IPS-15b (cell line): ENCODE results near the gene BRPF3.

ENCODE experiments used
- H3K27me3 ChIP-seq: one replicate; pipeline ENCODE4 v1.6.1; 2013; ENCODE audit warnings: low read length; ENCODE audit not compliant: control insufficient read depth, insufficient read depth
- H3K36me3 ChIP-seq: one replicate; pipeline ENCODE4 v1.6.1; 2013; ENCODE audit warnings: low read length; ENCODE audit not compliant: control insufficient read depth, insufficient read depth
- H3K4me1 ChIP-seq: one replicate; pipeline ENCODE4 v1.6.1; 2013; ENCODE audit warnings: mild to moderate bottlenecking, low read length; ENCODE audit not compliant: control insufficient read depth, insufficient read depth
- H3K4me3 ChIP-seq: one replicate; pipeline ENCODE4 v1.5.1; 2013; ENCODE audit warnings: low read depth, low read length
- H3K9ac ChIP-seq: one replicate; pipeline ENCODE4 v1.6.1; 2013; ENCODE audit warnings: low read depth, mild to moderate bottlenecking, low read length
- H3K9me3 ChIP-seq: one replicate; pipeline ENCODE4 v1.6.1; 2013; ENCODE audit warnings: mild to moderate bottlenecking, low read length; ENCODE audit not compliant: control insufficient read depth, insufficient read depth

The BRPF3 gene

DNA sequence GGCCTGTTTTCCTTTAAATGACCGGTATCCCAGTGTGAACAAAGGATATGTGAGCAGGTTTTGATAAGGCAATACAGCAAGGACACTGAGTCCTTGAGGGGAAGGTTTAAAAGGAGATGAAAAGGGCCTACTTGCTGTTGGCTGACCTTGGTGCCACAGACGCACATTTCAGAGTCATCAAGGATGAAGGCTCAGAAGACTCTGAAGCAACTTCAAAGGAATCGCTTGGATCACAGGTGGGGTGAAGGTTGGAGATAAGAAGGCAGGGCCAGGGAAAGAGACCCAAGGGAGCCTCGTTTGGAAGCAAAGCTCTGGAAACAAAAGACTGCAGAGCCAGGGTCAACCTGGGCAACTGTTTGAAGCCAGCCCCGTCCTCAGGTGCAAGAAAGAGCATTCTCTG is 43.2 kb downstream of the BRPF3 start:
- peaks cover 14% of the 10 kb centered on the region for H3K4me1 ChIP-seq
- no peaks in the 10 kb centered on the region for H3K9me3 ChIP-seq
- no peak overlapping the region for H3K9ac ChIP-seq
- no peak overlapping the region for H3K4me3 ChIP-seq
- no peaks in the 10 kb centered on the region for H3K27me3 ChIP-seq
- H3K36me3 ChIP-seq: no peaks in the 10 kb centered on the region

GRCh38 chr6:36241728-36242127 is 45.2 kb downstream of the BRPF3 start:
- H3K9ac ChIP-seq: no peak overlapping the region
- no peaks in the 10 kb centered on the region for H3K36me3 ChIP-seq
- no peak overlapping the region for H3K4me3 ChIP-seq
- no peaks in the 10 kb centered on the region for H3K9me3 ChIP-seq
- peaks cover 21% of the 10 kb centered on the region for H3K4me1 ChIP-seq
- H3K27me3 ChIP-seq: no peaks in the 10 kb centered on the region

DNA sequence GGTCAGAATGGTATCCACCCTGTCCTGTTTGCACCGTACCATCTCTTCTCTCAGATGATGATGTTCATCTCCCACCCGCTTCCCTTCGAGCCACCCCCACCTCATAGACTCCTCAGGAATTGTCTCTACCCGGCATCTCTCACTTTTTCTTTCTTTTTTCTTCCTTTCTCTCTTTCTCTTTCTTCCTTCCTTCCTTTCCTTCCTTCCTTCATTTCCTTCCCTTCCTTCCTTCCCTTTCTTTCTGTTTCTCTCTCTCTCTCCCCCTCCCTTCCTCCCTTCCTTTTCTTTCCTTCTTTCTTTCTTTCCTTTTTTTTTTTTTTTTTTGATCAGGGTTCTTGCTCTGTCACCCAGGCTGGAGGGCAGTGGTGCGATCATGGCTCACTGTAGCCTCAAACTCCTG is 45.6 kb downstream of the BRPF3 start:
- Histone ChIP-seq H3K4me3 (no peak overlapping the region), H3K36me3 (no peaks in the 10 kb centered on the region), H3K27me3 (no peaks in the 10 kb centered on the region), H3K9me3 (no peaks in the 10 kb centered on the region), H3K9ac (no peak overlapping the region), H3K4me1 (peaks cover 21% of the 10 kb centered on the region)

DNA sequence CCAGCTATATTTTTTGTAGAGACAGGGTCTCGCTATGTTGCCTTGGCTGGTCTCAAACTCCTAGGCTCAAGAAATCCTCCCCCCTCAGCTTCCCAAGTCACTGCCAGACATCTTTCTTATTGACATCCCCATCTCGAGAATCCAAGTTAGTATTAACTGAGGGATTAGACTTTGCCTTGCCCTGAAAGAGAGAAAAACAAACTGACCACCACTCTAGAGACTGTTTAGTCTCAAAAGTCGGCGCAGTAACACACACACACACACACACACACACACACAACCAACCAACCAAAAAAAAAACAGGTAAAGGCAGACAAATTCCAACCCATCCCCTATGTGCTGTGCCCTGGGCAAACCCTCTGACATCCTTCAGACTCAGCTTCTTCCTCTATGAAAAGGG is 46.1 kb downstream of the BRPF3 start:
- no peak overlapping the region for H3K9ac ChIP-seq
- H3K36me3 ChIP-seq: no peaks in the 10 kb centered on the region
- H3K27me3 ChIP-seq: no peaks in the 10 kb centered on the region
- peaks cover 21% of the 10 kb centered on the region for H3K4me1 ChIP-seq
- H3K9me3 ChIP-seq: no peaks in the 10 kb centered on the region
- H3K4me3 ChIP-seq: no peak overlapping the region

GRCh38 chr6:36243562-36244212 is 47.1 kb downstream of the BRPF3 start:
- Histone ChIP-seq H3K36me3 (no peaks in the 10 kb centered on the region), H3K4me1 (peaks cover 21% of the 10 kb centered on the region), H3K9ac (no peak overlapping the region), H3K9me3 (no peaks in the 10 kb centered on the region), H3K27me3 (no peaks in the 10 kb centered on the region), H3K4me3 (no peak overlapping the region)

- H3K4me3 ChIP-seq: no peak overlapping the region
- H3K4me1 ChIP-seq: peaks cover 21% of the 10 kb centered on the region
- no peaks in the 10 kb centered on the region for H3K9me3 ChIP-seq
- no peaks in the 10 kb centered on the region for H3K27me3 ChIP-seq
- no peak overlapping the region for H3K9ac ChIP-seq
- no peaks in the 10 kb centered on the region for H3K36me3 ChIP-seq
Observed at GRCh38 chr6:36244641-36245280, 48.2 kb downstream of the BRPF3 start.

- Histone ChIP-seq H3K27me3 (no peaks in the 10 kb centered on the region), H3K4me3 (no peak overlapping the region), H3K36me3 (no peaks in the 10 kb centered on the region), H3K9ac (no peak overlapping the region), H3K4me1 (peaks cover 21% of the 10 kb centered on the region), H3K9me3 (no peaks in the 10 kb centered on the region)
Observed at GRCh38 chr6:36245572-36246061, 49.1 kb downstream of the BRPF3 start.

DNA sequence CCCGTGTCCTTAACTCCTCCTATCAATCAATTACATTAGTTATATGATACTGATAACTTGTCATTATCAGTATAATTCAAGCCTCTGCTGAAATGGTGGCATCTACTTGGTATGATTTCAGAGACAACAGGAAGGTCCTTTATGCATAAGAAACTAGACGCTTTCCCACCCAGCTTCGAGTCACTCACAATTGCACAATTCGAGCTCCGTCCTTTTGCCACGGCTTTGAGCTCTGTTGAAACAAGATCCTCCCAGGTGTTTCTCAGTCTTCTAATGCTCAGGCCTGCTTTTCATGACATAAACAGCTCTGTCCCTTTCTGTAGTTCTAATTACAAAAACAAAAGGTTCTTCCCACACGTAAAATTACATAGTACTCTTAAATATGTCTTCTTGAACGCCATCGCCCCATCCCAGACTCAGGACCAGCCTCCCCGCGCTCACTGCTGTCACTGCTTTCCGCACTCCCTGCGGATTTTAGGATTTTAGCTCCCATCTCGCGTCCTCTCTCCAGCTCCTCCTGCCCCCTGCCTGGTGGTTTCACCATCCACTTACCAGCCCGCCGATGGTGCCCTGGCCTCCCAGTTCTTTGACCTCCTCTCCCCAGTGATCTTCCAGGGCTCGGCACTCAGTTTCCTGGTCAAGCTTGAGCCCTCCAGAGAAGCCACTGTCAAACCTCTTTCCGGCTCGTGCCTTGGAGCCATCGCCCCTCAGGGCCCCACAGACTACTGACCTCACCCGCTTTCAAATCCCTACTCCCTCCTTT is 50.1 kb downstream of the BRPF3 start:
- H3K36me3 ChIP-seq: no peaks in the 10 kb centered on the region
- H3K9ac ChIP-seq: no peak overlapping the region
- H3K27me3 ChIP-seq: no peaks in the 10 kb centered on the region
- no peak overlapping the region for H3K4me3 ChIP-seq
- H3K4me1 ChIP-seq: peaks cover 21% of the 10 kb centered on the region
- no peaks in the 10 kb centered on the region for H3K9me3 ChIP-seq

- no peaks in the 10 kb centered on the region for H3K36me3 ChIP-seq
- no peak overlapping the region for H3K9ac ChIP-seq
- H3K9me3 ChIP-seq: no peaks in the 10 kb centered on the region
- peaks cover 21% of the 10 kb centered on the region for H3K4me1 ChIP-seq
- no peak overlapping the region for H3K4me3 ChIP-seq
- no peaks in the 10 kb centered on the region for H3K27me3 ChIP-seq
Observed at GRCh38 chr6:36247693-36248092, 51.1 kb downstream of the BRPF3 start.

- no peaks in the 10 kb centered on the region for H3K9me3 ChIP-seq
- H3K4me3 ChIP-seq: no peak overlapping the region
- H3K27me3 ChIP-seq: no peaks in the 10 kb centered on the region
- peaks cover 11% of the 10 kb centered on the region for H3K4me1 ChIP-seq
- no peak overlapping the region for H3K9ac ChIP-seq
- H3K36me3 ChIP-seq: no peaks in the 10 kb centered on the region
Observed at GRCh38 chr6:36248980-36249379, 52.4 kb downstream of the BRPF3 start.

GRCh38 chr6:36249536-36249935 is 53.0 kb downstream of the BRPF3 start:
- Histone ChIP-seq H3K36me3 (no peaks in the 10 kb centered on the region), H3K9ac (no peak overlapping the region), H3K4me3 (no peak overlapping the region), H3K9me3 (no peaks in the 10 kb centered on the region), H3K4me1 (peaks cover 9% of the 10 kb centered on the region), H3K27me3 (no peaks in the 10 kb centered on the region)

- Histone ChIP-seq H3K4me3 (no peak overlapping the region), H3K4me1 (no peaks in the 10 kb centered on the region), H3K9me3 (no peaks in the 10 kb centered on the region), H3K9ac (no peak overlapping the region), H3K36me3 (no peaks in the 10 kb centered on the region), H3K27me3 (no peaks in the 10 kb centered on the region)
Observed at GRCh38 chr6:36252005-36252404, 55.5 kb downstream of the BRPF3 start.
